Memory B cell (primary cell): ENCODE measurements around the gene ZNF219.

Source experiments
- ATAC-seq: fragments of 150-1000 bp; cut with Tn5 transposase; 2 replicates; pipeline ENCODE4 v1.10.0; 2021; ENCODE audit warnings: low read depth, mild to moderate bottlenecking, moderate library complexity
- DNase-seq, 2 donors: peaks; one replicate each; pipeline ENCODE4 v3.0.0; 2022; ENCODE audit warnings: low spot score in 2 of 2
- H3K27ac Mint-ChIP-seq: one replicate; pipeline ENCODE4 v1.8.0; 2022; ENCODE audit warnings: mild to moderate bottlenecking, moderate library complexity, mixed read lengths
- H3K27me3 Mint-ChIP-seq: one replicate; pipeline ENCODE4 v1.8.0; 2022; ENCODE audit warnings: mixed read lengths
- H3K36me3 Mint-ChIP-seq: one replicate; pipeline ENCODE4 v1.8.0; 2022; ENCODE audit warnings: mild to moderate bottlenecking, mixed read lengths
- H3K4me1 Mint-ChIP-seq: one replicate; pipeline ENCODE4 v1.8.0; 2022; ENCODE audit warnings: mixed read lengths
- H3K4me3 Mint-ChIP-seq: one replicate; pipeline ENCODE4 v1.8.0; 2022; ENCODE audit warnings: mild to moderate bottlenecking, moderate library complexity, mixed read lengths
- H3K9me3 Mint-ChIP-seq: one replicate; pipeline ENCODE4 v1.8.0; 2022; ENCODE audit warnings: mixed read lengths

The ZNF219 gene

GRCh38 chr14:21096978-21097635 is 1.3 kb downstream of the ZNF219 start:
- H3K27me3 Mint-ChIP-seq = peaks cover 5% of the 10 kb centered on the region
- H3K9me3 Mint-ChIP-seq = no peaks in the 10 kb centered on the region
- peak overlapping the region; percentile 82 for H3K4me3 Mint-ChIP-seq
- ATAC-seq (no peak), DNase-seq (no peak)
- H3K27ac Mint-ChIP-seq = peak overlapping the region; percentile 82
- H3K4me1 Mint-ChIP-seq = peaks cover 9% of the 10 kb centered on the region
- no peaks in the 10 kb centered on the region for H3K36me3 Mint-ChIP-seq

GRCh38 chr14:21096438-21096837 is 2.0 kb downstream of the ZNF219 start:
- peaks cover 5% of the 10 kb centered on the region for H3K27me3 Mint-ChIP-seq
- no peaks in the 10 kb centered on the region for H3K9me3 Mint-ChIP-seq
- H3K36me3 Mint-ChIP-seq = no peaks in the 10 kb centered on the region
- peaks cover 11% of the 10 kb centered on the region for H3K4me1 Mint-ChIP-seq
- H3K27ac Mint-ChIP-seq = no peak overlapping the region
- H3K4me3 Mint-ChIP-seq = no peak overlapping the region
- DNase-seq = no peak
- no peak for ATAC-seq

- Mint-ChIP-seq H3K27ac (no peak overlapping the region), H3K9me3 (no peaks in the 10 kb centered on the region), H3K36me3 (no peaks in the 10 kb centered on the region), H3K27me3 (peaks cover 4% of the 10 kb centered on the region), H3K4me1 (peaks cover 11% of the 10 kb centered on the region), H3K4me3 (no peak overlapping the region)
- DNase-seq = no peak
- no peak for ATAC-seq
These were observed 2.8 kb downstream of the ZNF219 start for GRCh38 chr14:21095430-21096205.

- no peak overlapping the region for H3K27ac Mint-ChIP-seq
These were observed 4.4 kb downstream of the ZNF219 start for GRCh38 chr14:21093769-21094681.

GRCh38 chr14:21093018-21093417 is 5.4 kb downstream of the ZNF219 start:
- DNase-seq = no peak
- H3K27me3 Mint-ChIP-seq = no peaks in the 10 kb centered on the region
- no peak overlapping the region for H3K27ac Mint-ChIP-seq
- H3K9me3 Mint-ChIP-seq = no peaks in the 10 kb centered on the region
- no peak overlapping the region for H3K4me3 Mint-ChIP-seq
- no peaks in the 10 kb centered on the region for H3K36me3 Mint-ChIP-seq
- peaks cover 8% of the 10 kb centered on the region for H3K4me1 Mint-ChIP-seq
- no peak for ATAC-seq

More at GRCh38 chr14:21093769-21094681, 4.4 kb downstream of the ZNF219 start:
- H3K9me3 Mint-ChIP-seq = no peaks in the 10 kb centered on the region
- ATAC-seq = no peak
- H3K27me3 Mint-ChIP-seq = peaks cover 2% of the 10 kb centered on the region
- no peak for DNase-seq
- H3K4me1 Mint-ChIP-seq = peaks cover 11% of the 10 kb centered on the region
- H3K36me3 Mint-ChIP-seq = no peaks in the 10 kb centered on the region
- H3K4me3 Mint-ChIP-seq = no peak overlapping the region

- peaks cover 11% of the 10 kb centered on the region for H3K4me1 Mint-ChIP-seq
- H3K27ac Mint-ChIP-seq = no peak overlapping the region
- peak; percentile 96 to 99 for DNase-seq
- no peaks in the 10 kb centered on the region for H3K9me3 Mint-ChIP-seq
- peak; percentile 80 for ATAC-seq
- no peak overlapping the region for H3K4me3 Mint-ChIP-seq
- H3K27me3 Mint-ChIP-seq = no peaks in the 10 kb centered on the region
- H3K36me3 Mint-ChIP-seq = no peaks in the 10 kb centered on the region
These were observed 6.0 kb downstream of the ZNF219 start for GRCh38 chr14:21092273-21093011.

- Mint-ChIP-seq H3K4me3 (no peak overlapping the region), H3K27me3 (no peaks in the 10 kb centered on the region)
These were observed 6.6 kb downstream of the ZNF219 start for GRCh38 chr14:21091821-21092272.

GRCh38 chr14:21090940-21091663 is 7.4 kb downstream of the ZNF219 start:
- no peak overlapping the region for H3K4me3 Mint-ChIP-seq
- H3K36me3 Mint-ChIP-seq = no peaks in the 10 kb centered on the region
- H3K9me3 Mint-ChIP-seq = no peaks in the 10 kb centered on the region
- ATAC-seq = no peak
- DNase-seq = no peak
- H3K27me3 Mint-ChIP-seq = no peaks in the 10 kb centered on the region
- H3K27ac Mint-ChIP-seq = peak overlapping the region; percentile 40
- peaks cover 15% of the 10 kb centered on the region for H3K4me1 Mint-ChIP-seq

More at GRCh38 chr14:21091821-21092272, 6.6 kb downstream of the ZNF219 start:
- ATAC-seq (no peak), DNase-seq (no peak)
- H3K27ac Mint-ChIP-seq = peak overlapping the region; percentile 40
- no peaks in the 10 kb centered on the region for H3K9me3 Mint-ChIP-seq
- peaks cover 11% of the 10 kb centered on the region for H3K4me1 Mint-ChIP-seq
- no peaks in the 10 kb centered on the region for H3K36me3 Mint-ChIP-seq

GRCh38 chr14:21090194-21090939 is 8.1 kb downstream of the ZNF219 start:
- Mint-ChIP-seq H3K27me3 (no peaks in the 10 kb centered on the region), H3K36me3 (no peaks in the 10 kb centered on the region), H3K27ac (peak overlapping the region; percentile 86), H3K4me1 (peaks cover 15% of the 10 kb centered on the region), H3K9me3 (no peaks in the 10 kb centered on the region), H3K4me3 (no peak overlapping the region)
- no peak for ATAC-seq
- no peak for DNase-seq

GRCh38 chr14:21089877-21090193 is 8.6 kb downstream of the ZNF219 start:
- H3K27ac Mint-ChIP-seq = peak overlapping the region; percentile 86
- peaks cover 15% of the 10 kb centered on the region for H3K4me1 Mint-ChIP-seq

GRCh38 chr14:21089271-21089670 is 9.2 kb downstream of the ZNF219 start:
- no peak for DNase-seq
- Mint-ChIP-seq H3K36me3 (no peaks in the 10 kb centered on the region), H3K27me3 (peaks cover 1% of the 10 kb centered on the region), H3K27ac (peak overlapping the region; percentile 86), H3K9me3 (no peaks in the 10 kb centered on the region), H3K4me1 (peaks cover 15% of the 10 kb centered on the region), H3K4me3 (no peak overlapping the region)
- ATAC-seq = no peak

More at GRCh38 chr14:21089877-21090193, 8.6 kb downstream of the ZNF219 start:
- Mint-ChIP-seq H3K4me3 (no peak overlapping the region), H3K36me3 (no peaks in the 10 kb centered on the region), H3K27me3 (no peaks in the 10 kb centered on the region), H3K9me3 (no peaks in the 10 kb centered on the region)
- DNase-seq (no peak), ATAC-seq (no peak)

GRCh38 chr14:21088687-21089086 is 9.8 kb downstream of the ZNF219 start:
- Mint-ChIP-seq H3K4me3 (no peak overlapping the region), H3K27me3 (peaks cover 3% of the 10 kb centered on the region), H3K27ac (peak overlapping the region; percentile 86)

More at GRCh38 chr14:21088687-21089086, 9.8 kb downstream of the ZNF219 start:
- H3K9me3 Mint-ChIP-seq = no peaks in the 10 kb centered on the region
- H3K4me1 Mint-ChIP-seq = peaks cover 17% of the 10 kb centered on the region
- H3K36me3 Mint-ChIP-seq = no peaks in the 10 kb centered on the region
- DNase-seq (no peak), ATAC-seq (no peak)
